Gastroesophageal sphincter (tissue), 3 donors: ENCODE results near the gene TXNRD3.

Experiments used
- EP300 ChIP-seq: sonication (generic); formaldehyde crosslinking; IDR thresholded peaks from one replicate; pipeline ENCODE4 v1.6.1; 2017; ENCODE audit warnings: antibody characterized with exemption, mild to moderate bottlenecking
- POLR2A ChIP-seq, 2 donors: fragments of 450-650 bp; IDR thresholded peaks; one replicate each; pipeline ENCODE4 v1.6.1; 2017; ENCODE audit warnings: antibody characterized with exemption in 2 of 2, mild to moderate bottlenecking in 2 of 2, moderate library complexity in 1 of 2
- TF ChIP-seq, protein P1 (sequence below), 4 experiments: fragments of 200-600 bp in 2 of 4; fragments of 450-650 bp in 2 of 4; sonication (generic) in 1 of 4; IDR thresholded peaks; one replicate each; pipeline ENCODE4 v1.5.1; 2017 to 2019; ENCODE audit warnings: antibody characterized with exemption in 4 of 4, mild to moderate bottlenecking in 2 of 4, moderate library complexity in 2 of 4

DNA sequence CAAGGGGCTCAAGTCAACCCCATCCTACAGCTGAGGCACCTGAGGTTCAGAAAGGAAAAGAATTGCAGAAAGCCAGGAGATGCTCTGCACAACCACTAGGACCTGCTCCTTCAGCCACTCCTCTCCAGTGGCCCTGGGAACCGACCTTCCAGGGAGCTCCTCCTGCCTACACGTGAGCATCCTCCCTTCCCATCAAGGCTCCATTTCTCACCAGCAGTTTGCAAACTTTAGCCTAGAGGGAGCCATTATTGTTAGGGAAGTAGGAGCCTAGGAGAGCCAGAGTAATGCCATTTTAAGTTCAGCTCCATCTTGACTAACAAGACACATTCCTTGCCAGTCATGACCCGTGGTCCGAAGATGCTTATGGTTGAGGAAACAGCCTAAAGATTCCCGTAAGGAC lies 37.9 kb upstream of the TXNRD3 start:
- TF ChIP-seq, protein P1, sequence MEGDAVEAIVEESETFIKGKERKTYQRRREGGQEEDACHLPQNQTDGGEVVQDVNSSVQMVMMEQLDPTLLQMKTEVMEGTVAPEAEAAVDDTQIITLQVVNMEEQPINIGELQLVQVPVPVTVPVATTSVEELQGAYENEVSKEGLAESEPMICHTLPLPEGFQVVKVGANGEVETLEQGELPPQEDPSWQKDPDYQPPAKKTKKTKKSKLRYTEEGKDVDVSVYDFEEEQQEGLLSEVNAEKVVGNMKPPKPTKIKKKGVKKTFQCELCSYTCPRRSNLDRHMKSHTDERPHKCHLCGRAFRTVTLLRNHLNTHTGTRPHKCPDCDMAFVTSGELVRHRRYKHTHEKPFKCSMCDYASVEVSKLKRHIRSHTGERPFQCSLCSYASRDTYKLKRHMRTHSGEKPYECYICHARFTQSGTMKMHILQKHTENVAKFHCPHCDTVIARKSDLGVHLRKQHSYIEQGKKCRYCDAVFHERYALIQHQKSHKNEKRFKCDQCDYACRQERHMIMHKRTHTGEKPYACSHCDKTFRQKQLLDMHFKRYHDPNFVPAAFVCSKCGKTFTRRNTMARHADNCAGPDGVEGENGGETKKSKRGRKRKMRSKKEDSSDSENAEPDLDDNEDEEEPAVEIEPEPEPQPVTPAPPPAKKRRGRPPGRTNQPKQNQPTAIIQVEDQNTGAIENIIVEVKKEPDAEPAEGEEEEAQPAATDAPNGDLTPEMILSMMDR (IDR thresholded peaks at IDR 0.05): no peak
- TF ChIP-seq POLR2A (IDR thresholded peaks at IDR 0.05) (no peak), EP300 (no peak)
